Upper lobe of right lung (tissue), 1 donor: Measurements from ENCODE around the gene BABAM2. TPM values are rescaled to one million over a fixed set of nuclear protein-coding genes. Genes with fewer than 3 reads are reported as not detected.

Experiments
- ATAC-seq: fragments of 200-7000 bp; cut with Tn5 transposase; one replicate; pipeline ENCODE4 v1.9.1; 2020; ENCODE audit warnings: mild to moderate bottlenecking, moderate library complexity
- DNase-seq: peaks from one replicate; pipeline ENCODE4 v3.0.0-alpha.2; 2020
- H3K27ac ChIP-seq: fragments of 200-600 bp; one replicate; pipeline ENCODE4 v1.8.0; 2022
- H3K27me3 ChIP-seq: fragments of 200-600 bp; one replicate; pipeline ENCODE4 v1.8.0; 2022; ENCODE audit warnings: mild to moderate bottlenecking
- H3K36me3 ChIP-seq: fragments of 200-600 bp; one replicate; pipeline ENCODE4 v1.8.0; 2022
- H3K4me1 ChIP-seq: fragments of 200-600 bp; one replicate; pipeline ENCODE4 v1.8.0; 2022
- H3K4me3 ChIP-seq: fragments of 200-600 bp; one replicate; pipeline ENCODE4 v1.8.0; 2022; ENCODE audit warnings: mild to moderate bottlenecking
- H3K9me3 ChIP-seq: fragments of 200-600 bp; one replicate; pipeline ENCODE4 v1.8.0; 2022
- CTCF ChIP-seq: fragments of 200-600 bp; IDR thresholded peaks from one replicate; pipeline ENCODE4 v1.8.0; 2022; ENCODE audit warnings: antibody characterized with exemption
- intact Hi-C: fragments of 100-400 bp; cut with DNase I; formaldehyde crosslinking; loops from one replicate; pipeline ENCODE4 v1.11.0; 2022
- microRNA-seq: library from miRNA; unstranded; fragments of <30 nt; microRNA quantifications from one replicate; pipeline ENCODE4 v1.2.0, GENCODE V29; 2020; ENCODE audit warnings: borderline microRNAs expressed
- total RNA-seq: library from RNA; stranded (reverse); fragmentation: NEBNext Ultra II Directional; extraction: Animal tissue kit (Norgen Biotek cat#: 25700); gene quantifications from one replicate; pipeline ENCODE4 v1.2.1, GENCODE V29; 2021
- donor health status: DM: no; HTN: yes; CAD: no; lungs with severe emphysema.

BABAM2 gene
- total RNA-seq, 1 donor from 2014 or later = 36.2 TPM

GRCh38 chr2:28382755-28383154 lies 492.2 kb downstream of the BABAM2 start:
- H3K9me3 ChIP-seq = no peaks in the 10 kb centered on the region
- peak; percentile 40 for DNase-seq
- H3K36me3 ChIP-seq = no peaks in the 10 kb centered on the region
- intact Hi-C loops = no loop called here
- ATAC-seq = no peak
- H3K27ac ChIP-seq = no peak overlapping the region
- no peak for TF ChIP-seq CTCF
- H3K4me1 ChIP-seq = peaks cover 17% of the 10 kb centered on the region
- no peak overlapping the region for H3K4me3 ChIP-seq
- H3K27me3 ChIP-seq = no peaks in the 10 kb centered on the region

GRCh38 chr2:28387082-28387960 lies 496.8 kb downstream of the BABAM2 start:
- DNase-seq (no peak), ATAC-seq (no peak)
- Histone ChIP-seq H3K36me3 (no peaks in the 10 kb centered on the region), H3K4me3 (no peak overlapping the region), H3K27me3 (no peaks in the 10 kb centered on the region), H3K27ac (no peak overlapping the region), H3K9me3 (no peaks in the 10 kb centered on the region), H3K4me1 (no peaks in the 10 kb centered on the region)
- no peak for TF ChIP-seq CTCF
- intact Hi-C loops = no loop called here

Small RNA genes within 50 kb of the gene (microRNA-seq; reads per million reads assigned to microRNA genes)
- gene MIR4263 = not detected

Other genes starting within 250 kb of the BABAM2 start
- gene SUPT7L, start 227.1 kb upstream of the BABAM2 start, total RNA-seq = 30.5 TPM
- gene SLC4A1AP, start 226.8 kb upstream of the BABAM2 start, total RNA-seq = 18.7 TPM
- gene MRPL33, start 119.0 kb upstream of the BABAM2 start, total RNA-seq = 79.4 TPM
- 1.9 TPM for gene RBKS, start 342 bp upstream of the BABAM2 start, total RNA-seq